A549 (cell line): ENCODE measurements around the gene ATL1. TPM values are rescaled to one million over a fixed set of nuclear protein-coding genes. Genes with fewer than 3 reads are reported as not detected.

Experiments
- ATAC-seq, 2 experiments: fragments of 200-7000 bp in 1 of 2; fragments of >200 bp in 1 of 2; cut with Nextera tagmentation in 1 of 2; cut with Tn5 transposase in 1 of 2; 3 replicates each; pipeline versions ENCODE4 v1.8.0 to v1.9.1; 2018 to 2020; ENCODE audit warnings: mild to moderate bottlenecking in 1 of 2, moderate library complexity in 1 of 2
- CTCF ChIA-PET: fragments of 300-600 bp; sonication (Branson Sonifier 250); formaldehyde crosslinking; extraction: SDS; loops from one replicate; lab custom pipeline; 2021; ENCODE audit warnings: antibody characterized with exemption, inconsistent platforms; lab: Yijun Ruan, JAX
- POLR2A ChIA-PET: fragments of 350-600 bp; formaldehyde crosslinking; extraction: SDS; loops from one replicate; lab custom pipeline; 2021; ENCODE audit warnings: antibody characterized with exemption, inconsistent platforms; lab: Yijun Ruan, JAX
- DNase-seq, 2 experiments: peaks; one replicate each; pipeline versions ENCODE4 v3.0.0 to v3.0.0-alpha.2; 2011 to 2016; ENCODE audit warnings: low read depth in 1 of 2, low spot score in 1 of 2
- FAIRE-seq: peaks from 2 replicates; lab custom pipeline; 2011; peaks lifted over from hg19 to GRCh38; lab: Jason Lieb, UNC
- H3K27ac ChIP-seq, 2 experiments: fragments of >200 bp; sonication (Bioruptor Twin); formaldehyde crosslinking; 3 replicates each; pipeline ENCODE4 v1.5.1; 2016 to 2017
- H3K4me1 ChIP-seq: fragments of >200 bp; sonication (Bioruptor Twin); formaldehyde crosslinking; 3 replicates; pipeline ENCODE4 v1.6.1; 2016
- H3K4me2 ChIP-seq: fragments of >200 bp; sonication (Bioruptor Twin); formaldehyde crosslinking; 3 replicates; pipeline ENCODE4 v1.6.1; 2016
- H3K4me3 ChIP-seq: fragments of >200 bp; sonication (Bioruptor Twin); formaldehyde crosslinking; 3 replicates; pipeline ENCODE4 v1.5.1; 2016
- H3K9me3 ChIP-seq: fragments of >200 bp; sonication (Bioruptor Twin); formaldehyde crosslinking; 3 replicates; pipeline ENCODE4 v1.6.1; 2016
- BHLHE40 ChIP-seq: IDR thresholded peaks from 2 replicates; pipeline ENCODE4 v1.6.1; 2012; ENCODE audit warnings: low read depth, low read length, inconsistent platforms
- CBX8 ChIP-seq: fragments of 200-600 bp; sonication (generic); IDR thresholded peaks from 2 replicates; pipeline ENCODE4 v1.6.1; 2016
- CEBPB ChIP-seq, 2 experiments: fragments of >200 bp in 1 of 2; sonication (Bioruptor Twin) in 1 of 2; formaldehyde crosslinking in 1 of 2; IDR thresholded peaks; 2 replicates each; pipeline ENCODE4 v1.6.1; 2012 to 2016
- EHMT2 ChIP-seq: fragments of 200-600 bp; sonication (generic); IDR thresholded peaks from 2 replicates; pipeline ENCODE4 v1.6.1; 2016; ENCODE audit warnings: antibody characterized with exemption, low read depth, mild to moderate bottlenecking, moderate library complexity
- ESRRA ChIP-seq: fragments of 150-350 bp; IDR thresholded peaks from 2 replicates; pipeline ENCODE4 v1.6.1; 2014; ENCODE audit warnings: mild to moderate bottlenecking, low read length, borderline replicate concordance
- GATA3 ChIP-seq: IDR thresholded peaks from 2 replicates; pipeline ENCODE4 v1.6.1; 2012; ENCODE audit warnings: borderline replicate concordance
- JUN ChIP-seq, 2 experiments: fragments of >200 bp; sonication (Bioruptor Twin); formaldehyde crosslinking; IDR thresholded peaks; 2 replicates in 1 of 2; 3 replicates in 1 of 2; pipeline ENCODE4 v1.6.1; 2016 to 2017
- JUNB ChIP-seq: fragments of >200 bp; sonication (Bioruptor Twin); formaldehyde crosslinking; IDR thresholded peaks from 2 replicates; pipeline ENCODE4 v1.6.1; 2016
- NFE2L2 ChIP-seq: fragments of 150-350 bp; conservative IDR thresholded peaks from 2 replicates; pipeline ENCODE4 v1.6.1; 2014; ENCODE audit warnings: low read length
- NPAS2 ChIP-seq: fragments of 250-450 bp; sonication (Bioruptor Pico); IDR thresholded peaks from 2 replicates; pipeline ENCODE4 v1.8.0; 2022; ENCODE audit warnings: mild to moderate bottlenecking, moderate library complexity, borderline replicate concordance
- PHF8 ChIP-seq: fragments of 200-600 bp; sonication (generic); IDR thresholded peaks from 2 replicates; pipeline ENCODE4 v1.6.1; 2016; ENCODE audit warnings: low read depth, mild to moderate bottlenecking, antibody characterized with exemption, moderate library complexity, borderline replicate concordance
- POLR2AphosphoS2 ChIP-seq: conservative IDR thresholded peaks from 2 replicates; pipeline ENCODE4 v1.6.1; 2012; ENCODE audit warnings: low read length, improper control_type of control experiment, inconsistent platforms
- SMC3 ChIP-seq: fragments of >200 bp; sonication (Bioruptor Twin); formaldehyde crosslinking; IDR thresholded peaks from 3 replicates; pipeline ENCODE4 v1.6.1; 2018; ENCODE audit warnings: inconsistent platforms
- TFCP2L1 ChIP-seq: fragments of 250-450 bp; sonication (Bioruptor Pico); IDR thresholded peaks from 2 replicates; pipeline ENCODE4 v1.5.0; 2021; ENCODE audit warnings: mild to moderate bottlenecking
- ZFP36 ChIP-seq: fragments of 450-650 bp; IDR thresholded peaks from 2 replicates; pipeline ENCODE4 v1.6.1; 2014; ENCODE audit warnings: borderline replicate concordance; ENCODE audit not compliant: partially characterized antibody
- ZNF302 ChIP-seq: fragments of 250-450 bp; sonication (Bioruptor Pico); IDR thresholded peaks from 2 replicates; pipeline ENCODE4 v1.9.0; 2021; ENCODE audit warnings: inconsistent platforms, mild to moderate bottlenecking, moderate library complexity
- ZSCAN20 ChIP-seq: fragments of 250-450 bp; sonication (Bioruptor Pico); IDR thresholded peaks from 2 replicates; pipeline ENCODE4 v1.8.0; 2022; ENCODE audit warnings: mild to moderate bottlenecking, moderate library complexity
- WGBS: methylation state at CpG from one replicate; pipeline ENCODE4 v1.1.6; 2017; ENCODE audit errors: missing lambda C conversion rate; 5-methylcytosine and 5-hydroxymethylcytosine counted together
- polyA plus RNA-seq, 4 experiments: library from polyadenylated mRNA; depleted of rRNA in 3 of 4; stranded (reverse); fragments of >200 nt; fragmentation: RNase III in 1 of 4; extraction: RNeasy Plus Mini Kit Qiagen cat#74134 plus additional on column Dnase treatment in 1 of 4; gene quantifications; 2 replicates in 3 of 4; 3 replicates in 1 of 4; pipeline ENCODE4 v1.2.3, GENCODE V29; 2011 to 2017
- TF ChIP-seq, protein P1 (sequence below): IDR thresholded peaks from 2 replicates; pipeline ENCODE4 v1.6.1; 2012
- TF ChIP-seq, protein P2 (sequence below): fragments of >200 bp; sonication (Bioruptor Twin); formaldehyde crosslinking; IDR thresholded peaks from 2 replicates; pipeline ENCODE4 v1.6.1; 2016
- TF ChIP-seq, protein P3 (sequence below): fragments of 150-350 bp; IDR thresholded peaks from 2 replicates; pipeline ENCODE4 v1.6.1; 2014; ENCODE audit warnings: low read depth, mild to moderate bottlenecking, low read length

The ATL1 gene
- polyA plus RNA-seq, 2 of the 4 experiments (the other 2 are of a cell fraction) = 4.7 to 5.1 TPM

DNA sequence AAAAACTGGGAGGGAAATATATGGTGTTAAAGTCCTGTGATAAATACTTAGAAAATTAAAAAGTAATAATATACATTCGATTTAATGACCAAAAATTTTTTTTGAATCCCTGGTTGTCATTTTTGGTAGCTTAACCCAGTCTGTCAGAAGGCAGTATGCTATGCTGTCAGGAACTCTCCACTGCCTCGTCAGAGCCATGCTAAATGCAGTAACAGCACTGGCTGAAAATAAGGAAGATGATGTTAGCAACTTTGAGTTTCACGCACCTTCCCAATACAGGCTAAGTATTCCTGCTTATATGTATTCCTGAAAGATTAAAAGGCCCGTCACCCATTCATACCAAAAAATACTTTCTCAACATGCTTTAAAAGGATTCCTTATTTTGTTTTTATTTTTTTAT, 74.0 kb downstream of the ATL1 start:
- H3K4me3 ChIP-seq = no peak overlapping the region
- TF ChIP-seq, protein P1, sequence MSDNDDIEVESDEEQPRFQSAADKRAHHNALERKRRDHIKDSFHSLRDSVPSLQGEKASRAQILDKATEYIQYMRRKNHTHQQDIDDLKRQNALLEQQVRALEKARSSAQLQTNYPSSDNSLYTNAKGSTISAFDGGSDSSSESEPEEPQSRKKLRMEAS = no peak
- no peak for TF ChIP-seq ESRRA
- TF ChIP-seq EHMT2 = no peak
- no peak for TF ChIP-seq ZNF302 (CRISPR knock-in tag)
- no peak for TF ChIP-seq CBX8
- TF ChIP-seq BHLHE40 = no peak
- TF ChIP-seq, all 56 proteins: peak for 0
- no peaks in the 10 kb centered on the region for H3K4me1 ChIP-seq
- POLR2A ChIA-PET = no interaction called here
- 84% methylated on average over 4 of the region's 4 CpGs for WGBS
- CTCF ChIA-PET = interaction anchor here (0.7 kb wide), 1 partner anchor 124 kb away, joined by 3 read pairs; no protein-coding TSS in a partner anchor
- H3K27ac ChIP-seq = no peak overlapping the region
- H3K4me2 ChIP-seq = no peak overlapping the region
- ATAC-seq (no peak), DNase-seq (no peak), FAIRE-seq (no peak)
- H3K9me3 ChIP-seq = no peaks in the 10 kb centered on the region

DNA sequence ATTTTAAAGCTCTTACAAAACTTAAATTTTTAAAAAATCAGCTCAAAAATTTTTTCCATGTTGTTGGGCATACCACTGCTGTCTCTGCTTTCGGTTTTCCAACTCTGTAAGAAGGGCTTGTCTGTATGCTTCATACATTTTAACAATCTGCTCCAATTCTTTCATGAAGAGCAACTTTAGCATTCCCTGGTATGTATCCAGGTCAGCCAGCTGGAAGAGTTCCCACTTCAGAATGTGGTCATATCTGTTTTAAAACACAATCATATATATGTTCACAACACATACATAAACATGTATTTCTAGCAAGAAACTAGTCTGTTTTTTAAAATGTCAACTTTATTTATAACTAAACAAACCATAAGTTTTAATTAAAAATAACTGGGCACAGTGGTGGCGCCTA, 75.2 kb downstream of the ATL1 start:
- 95% methylated on average over 2 of the region's 2 CpGs for WGBS
- H3K27ac ChIP-seq = no peak overlapping the region
- H3K4me3 ChIP-seq = no peak overlapping the region
- DNase-seq = no peak
- no peaks in the 10 kb centered on the region for H3K9me3 ChIP-seq
- no peak for FAIRE-seq
- H3K4me2 ChIP-seq = no peak overlapping the region
- no peak for TF ChIP-seq ZSCAN20 (CRISPR knock-in tag)
- TF ChIP-seq, protein P2, sequence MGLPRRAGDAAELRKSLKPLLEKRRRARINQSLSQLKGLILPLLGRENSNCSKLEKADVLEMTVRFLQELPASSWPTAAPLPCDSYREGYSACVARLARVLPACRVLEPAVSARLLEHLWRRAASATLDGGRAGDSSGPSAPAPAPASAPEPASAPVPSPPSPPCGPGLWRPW = no peak
- TF ChIP-seq JUN (IDR thresholded peaks at IDR 0.05) = no peak
- no peak for ATAC-seq
- ChIA-PET POLR2A (no interaction called here), CTCF (no interaction called here)
- no peaks in the 10 kb centered on the region for H3K4me1 ChIP-seq

DNA sequence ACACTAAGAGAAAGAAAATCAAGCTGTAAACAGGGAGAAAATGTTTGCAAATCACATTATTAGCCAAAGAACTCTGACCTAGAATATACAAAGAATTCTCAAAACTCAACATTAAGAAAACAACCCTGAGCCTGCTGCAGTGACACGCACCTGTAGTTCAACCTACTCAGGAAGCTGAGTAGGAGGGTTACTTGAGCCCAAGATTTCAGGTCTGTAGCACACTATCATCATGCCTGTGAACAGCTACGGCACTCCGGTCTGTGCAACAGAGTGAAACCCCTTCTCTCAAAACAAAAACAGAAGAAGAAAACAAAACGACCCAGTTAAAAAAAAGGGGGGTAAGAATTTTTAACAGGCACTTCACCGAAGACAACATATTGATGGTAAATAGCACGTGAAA, 87.3 kb downstream of the ATL1 start:
- no peak overlapping the region for H3K4me3 ChIP-seq
- no peak for DNase-seq
- no peaks in the 10 kb centered on the region for H3K4me1 ChIP-seq
- no peak for ATAC-seq
- ChIA-PET POLR2A (no interaction called here), CTCF (interaction anchor here (0.9 kb wide), 1 partner anchor 28 kb away, joined by 3 read pairs; no protein-coding TSS in a partner anchor)
- H3K27ac ChIP-seq = no peak overlapping the region
- 90% methylated on average over 6 of the region's 6 CpGs for WGBS
- FAIRE-seq = no peak
- no peaks in the 10 kb centered on the region for H3K9me3 ChIP-seq
- TF ChIP-seq JUN (IDR thresholded peaks at IDR 0.05) = no peak
- no peak for TF ChIP-seq JUNB
- no peak for TF ChIP-seq TFCP2L1 (CRISPR knock-in tag)
- no peak for TF ChIP-seq NPAS2 (CRISPR knock-in tag)
- no peak for TF ChIP-seq ESRRA
- TF ChIP-seq GATA3 = no peak
- no peak for TF ChIP-seq NFE2L2
- H3K4me2 ChIP-seq = no peak overlapping the region

DNA sequence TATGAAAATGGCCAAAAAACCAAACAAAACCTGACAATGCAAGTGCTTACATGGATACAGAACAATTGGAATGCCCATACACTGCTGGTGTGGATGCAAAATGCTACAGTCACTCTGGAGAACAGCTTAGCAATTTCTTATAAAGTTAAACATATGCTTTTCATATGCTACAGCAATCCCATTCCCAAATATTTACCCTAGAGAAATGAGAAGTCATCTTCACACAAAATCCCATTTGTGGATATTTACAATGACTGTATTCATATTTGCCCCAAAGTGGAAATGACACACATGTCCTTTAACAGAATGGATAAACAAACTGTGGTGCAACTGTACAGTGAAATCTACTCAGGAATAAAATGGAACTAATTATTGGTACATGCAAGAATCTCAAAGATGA, 87.8 kb downstream of the ATL1 start:
- FAIRE-seq (no peak), DNase-seq (no peak)

DNA sequence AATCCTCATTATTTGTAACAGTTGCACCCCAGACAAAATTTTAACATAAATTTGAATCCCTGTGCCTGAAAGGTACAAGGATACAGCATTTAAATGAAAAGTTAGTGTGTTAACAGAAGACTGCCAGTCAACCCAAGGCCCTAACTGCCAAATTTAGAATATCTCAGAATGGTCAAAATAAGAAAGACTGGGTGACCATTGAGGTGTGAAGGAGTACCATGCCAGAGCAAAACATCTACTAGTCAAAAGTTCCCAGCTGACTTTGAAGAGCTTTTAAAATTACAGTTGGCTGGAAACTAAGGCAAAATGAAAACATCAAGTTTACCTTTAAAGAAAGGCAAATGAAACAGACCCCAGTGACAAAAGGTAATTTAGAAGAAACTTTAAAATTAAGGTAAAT, 89.7 kb downstream of the ATL1 start:
- FAIRE-seq = no peak
- Histone ChIP-seq H3K4me3 (no peak overlapping the region), H3K9me3 (no peaks in the 10 kb centered on the region), H3K4me2 (no peak overlapping the region), H3K4me1 (no peaks in the 10 kb centered on the region), H3K27ac (no peak overlapping the region)
- POLR2A ChIA-PET = no interaction called here
- TF ChIP-seq POLR2AphosphoS2 (no peak), ZFP36 (no peak)
- CTCF ChIA-PET = interaction anchor here (2.1 kb wide), 1 partner anchor 10 kb away, joined by 11 read pairs; no protein-coding TSS in a partner anchor
- DNase-seq = no peak
- no peak for ATAC-seq

More for the DNA sequence above, 87.8 kb downstream of the ATL1 start:
- ATAC-seq = no peak
- TF ChIP-seq NFE2L2 (no peak), CEBPB (IDR thresholded peaks at IDR 0.05) (no peak), SMC3 (no peak), ZFP36 (no peak), PHF8 (no peak)
- TF ChIP-seq, protein P3, sequence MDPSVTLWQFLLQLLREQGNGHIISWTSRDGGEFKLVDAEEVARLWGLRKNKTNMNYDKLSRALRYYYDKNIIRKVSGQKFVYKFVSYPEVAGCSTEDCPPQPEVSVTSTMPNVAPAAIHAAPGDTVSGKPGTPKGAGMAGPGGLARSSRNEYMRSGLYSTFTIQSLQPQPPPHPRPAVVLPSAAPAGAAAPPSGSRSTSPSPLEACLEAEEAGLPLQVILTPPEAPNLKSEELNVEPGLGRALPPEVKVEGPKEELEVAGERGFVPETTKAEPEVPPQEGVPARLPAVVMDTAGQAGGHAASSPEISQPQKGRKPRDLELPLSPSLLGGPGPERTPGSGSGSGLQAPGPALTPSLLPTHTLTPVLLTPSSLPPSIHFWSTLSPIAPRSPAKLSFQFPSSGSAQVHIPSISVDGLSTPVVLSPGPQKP = no peak
- ChIA-PET CTCF (no interaction called here), POLR2A (no interaction called here)
- Histone ChIP-seq H3K4me2 (no peak overlapping the region), H3K9me3 (no peaks in the 10 kb centered on the region), H3K4me1 (no peaks in the 10 kb centered on the region), H3K27ac (no peak overlapping the region), H3K4me3 (no peak overlapping the region)
